Heart right ventricle (tissue), 16 donors: Measurements from ENCODE around the gene COL1A1. TPM values are rescaled to one million over a fixed set of nuclear protein-coding genes. Genes with fewer than 3 reads are reported as not detected.
A peak's percentile ranks its signal among the peaks of the same experiment; 100 is the strongest.

Experiments
- ATAC-seq, 8 donors: fragments of 200-7000 bp; cut with Tn5 transposase; one replicate each; pipeline ENCODE4 v1.9.1; 2020; ENCODE audit warnings: mild to moderate bottlenecking in 8 of 8, moderate library complexity in 8 of 8, moderate number of reproducible peaks in 1 of 8
- DNase-seq, 2 donors: peaks; one replicate each; pipeline ENCODE4 v3.0.0-alpha.2; 2020
- H3K27ac ChIP-seq, 10 donors: fragments of 200-600 bp; sonication (generic) in 2 of 10; one replicate each; pipeline versions ENCODE4 v1.5.0 to v1.8.0; 2020 to 2022; ENCODE audit warnings: mild to moderate bottlenecking in 3 of 10
- H3K27me3 ChIP-seq, 7 donors: fragments of 200-600 bp; one replicate each; pipeline ENCODE4 v1.8.0; 2021 to 2022; ENCODE audit warnings: mild to moderate bottlenecking in 2 of 7
- H3K36me3 ChIP-seq, 9 donors: fragments of 200-600 bp; sonication (generic) in 1 of 9; one replicate each; pipeline versions ENCODE4 v1.5.0 to v1.8.0; 2020 to 2022; ENCODE audit warnings: mild to moderate bottlenecking in 2 of 9
- H3K4me1 ChIP-seq, 9 donors: fragments of 200-600 bp; sonication (generic) in 1 of 9; one replicate each; pipeline versions ENCODE4 v1.5.0 to v1.8.0; 2020 to 2022; ENCODE audit warnings: mild to moderate bottlenecking in 4 of 9
- H3K4me3 ChIP-seq, 10 donors: fragments of 200-600 bp; sonication (generic) in 2 of 10; one replicate each; pipeline versions ENCODE4 v1.5.0 to v1.8.0; 2020 to 2022; ENCODE audit warnings: mild to moderate bottlenecking in 7 of 10, moderate library complexity in 2 of 10
- H3K9me3 ChIP-seq, 11 donors: fragments of 200-600 bp in 10 of 11; sonication (generic) in 2 of 11; one replicate each; pipeline versions ENCODE4 v1.5.0 to v1.8.0; 2013 to 2022; ENCODE audit warnings: mild to moderate bottlenecking in 2 of 11, control low read depth in 1 of 11, moderate library complexity in 1 of 11
- CTCF ChIP-seq, 9 donors: fragments of 200-600 bp; sonication (generic) in 2 of 9; IDR thresholded peaks; one replicate each; pipeline versions ENCODE4 v1.5.0 to v1.8.0; 2021 to 2022; ENCODE audit warnings: antibody characterized with exemption in 9 of 9, mild to moderate bottlenecking in 5 of 9, moderate library complexity in 1 of 9
- WGBS, 2 donors: extraction: QIAGEN DNeasy Blood & Tissue Kit; methylation state at CpG; one replicate each; pipeline ENCODE4 v1.1.7; 2013; ENCODE audit warnings: inconsistent platforms in 1 of 2; 5-methylcytosine and 5-hydroxymethylcytosine counted together
- intact Hi-C, 10 donors: fragments of 100-400 bp; cut with DNase I; formaldehyde crosslinking; loops; one replicate each; pipeline versions ENCODE4 v1.11.1 to v1.14.2; 2022
- polyA plus RNA-seq, 2 donors: library from polyadenylated mRNA; stranded (reverse); fragments of 200-250 nt; gene quantifications; one replicate each; pipeline ENCODE4 v1.2.3, GENCODE V29; 2013
- total RNA-seq, 10 donors: library from RNA; stranded (reverse); fragmentation: NEBNext Ultra II Directional in 3 of 10; extraction: Animal tissue kit (Norgen Biotek cat#: 25700) in 3 of 10; gene quantifications; one replicate each; pipeline versions ENCODE4 v1.2.1 to v1.2.4, GENCODE V29; 2021 to 2023
- donor health status: Arrhythmogenic right ventricular cardiomyopathy.
- donor health status: ischemic (EF 13 %, LVEDD 7.1; RV severe dilation, severe dysfunction).
- donor health status: healthy with polysubstance abuse.
- donor health status: DM: no; HTN: yes; CAD: no.
- donor health status: DM: no; HTN: no; CAD: no.
- donor health status: ischemic (EF 25% LVEDD 6.9; RV normal size, moderate dysfunction).
- donor health status: ischemic (EF 25% LVEDD 5.7; RV mildly dilated, moderate dysfunction).
- donor health status: healthy.
- donor health status: DM: yes; HTN: yes; CAD: no.
- donor health status: Ischemic cardiomyopathy.
- donor health status: ischemic (EF 35%, LVEDD 5.7; RV mildly dilated, moderate dysfunction).
- donor health status: nonischemic (EF 11% LVEDD 7.7; RV severe dilation, severe dysfunction).
- donor health status: DM: yes; HTN: yes; CAD: no.
- donor health status: PGD.
- donor health status: ischemic (EF 29% LVEDD 5.4; RV normal size, mild dysfunction).
- donor health status: nonischemic (EF 23%, LVEDD 6.1; RV moderate dilation, normal function).

COL1A1 gene
- total and polyA plus RNA-seq, 12 donors: 30.2 to 455 (median 45.9) TPM

DNA sequence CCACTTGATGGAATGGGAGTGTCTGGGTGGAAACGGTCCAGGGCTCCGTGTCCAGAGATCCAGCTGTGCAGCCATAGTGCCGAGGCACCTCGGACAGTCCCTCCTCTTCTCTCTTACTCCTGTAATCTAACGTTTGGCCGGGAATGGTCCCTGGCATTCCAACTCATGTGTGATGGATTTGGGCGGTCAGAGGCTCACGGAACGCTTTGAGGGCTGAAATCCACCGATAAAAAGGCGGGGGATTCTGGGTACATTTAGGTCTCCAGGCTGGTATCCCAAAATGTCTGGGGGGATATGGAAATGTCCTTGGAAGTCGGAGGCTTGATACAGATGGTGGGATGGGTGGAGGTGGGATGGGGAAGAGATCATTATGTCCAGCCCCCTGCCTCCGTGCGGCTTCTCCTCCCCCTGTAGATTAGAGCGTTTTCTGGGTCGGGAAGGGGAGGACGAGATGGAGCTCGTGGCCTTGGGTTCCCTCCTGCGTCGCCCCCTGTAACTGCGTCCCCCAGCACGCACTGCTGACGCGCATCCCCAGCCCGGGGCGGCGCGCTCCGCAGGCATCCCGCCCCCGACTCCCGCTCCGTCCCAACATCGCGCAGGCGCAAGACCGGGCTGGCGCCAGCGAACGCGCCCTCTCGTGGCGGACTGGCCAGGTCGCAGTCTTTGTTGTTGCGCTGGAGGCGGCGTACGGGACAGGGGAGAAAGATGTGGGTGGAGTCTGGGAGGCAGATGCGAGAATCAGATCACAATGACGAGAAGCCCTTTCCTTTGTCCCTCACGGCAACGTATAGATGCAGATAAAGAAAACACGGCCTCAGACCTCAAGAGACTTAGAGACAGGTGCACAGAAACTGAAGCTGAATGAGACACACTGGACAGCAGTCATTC is 40.2 kb downstream of the COL1A1 start:
- intact Hi-C loops: loop anchor here in 8 of 10 donors (1.0 to 10.0 kb wide), 7 partner anchors 21 to 134 kb away; partner anchors contain the start of gene PDK2 (in 2 of the 8)
- peak; percentile 88 to 98 (median 94) for TF ChIP-seq CTCF (IDR thresholded peaks at IDR 0.05)
- peak; percentile 77 to 93 (median 88) for ATAC-seq
- Histone ChIP-seq H3K4me1 (peaks cover 0 to 43% (median 16%) of the 10 kb centered on the region in 9 donors), H3K9me3 (no peaks in the 10 kb centered on the region), H3K27me3 (no peaks in the 10 kb centered on the region), H3K4me3 (peak overlapping the region; percentile 45 to 64 (median 56)), H3K36me3 (no peaks in the 10 kb centered on the region), H3K27ac (peak overlapping the region in 9 of 10 donors; percentile 40 to 80 (median 73))
- DNase-seq: peak; percentile 93 to 94
- WGBS, 2 donors: 1% methylated on average over 52 to 53 of the region's 53 CpGs

DNA sequence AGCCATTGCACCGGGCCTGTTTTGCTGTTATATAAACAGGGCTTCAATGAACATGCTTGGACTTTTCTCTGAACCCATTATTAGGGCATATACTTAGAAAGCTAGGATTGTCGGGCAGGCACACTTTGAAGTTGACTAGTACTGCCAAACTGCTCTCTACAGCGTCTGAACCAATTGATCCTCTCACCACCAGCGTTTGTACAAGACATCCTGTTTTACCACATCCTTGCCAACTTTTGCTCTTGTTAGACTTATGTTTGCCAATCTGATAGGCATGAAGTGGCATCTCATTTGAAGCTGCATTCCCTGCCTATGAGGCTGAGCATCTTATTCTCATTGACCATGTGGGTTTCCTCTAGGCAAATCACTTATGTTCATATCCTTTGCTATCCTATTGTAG is 43.5 kb downstream of the COL1A1 start:
- peaks cover 22 to 54% (median 44%) of the 10 kb centered on the region in 9 donors for H3K4me1 ChIP-seq
- no peak for DNase-seq
- 49 to 50% methylated on average over 4 of the region's 4 CpGs for WGBS, 2 donors
- H3K27me3 ChIP-seq: no peaks in the 10 kb centered on the region
- no peaks in the 10 kb centered on the region for H3K36me3 ChIP-seq
- H3K9me3 ChIP-seq: no peaks in the 10 kb centered on the region
- no peak overlapping the region for H3K4me3 ChIP-seq
- ATAC-seq: no peak
- intact Hi-C loops: no loop called here
- no peak overlapping the region for H3K27ac ChIP-seq
- TF ChIP-seq CTCF (IDR thresholded peaks at IDR 0.05): no peak

DNA sequence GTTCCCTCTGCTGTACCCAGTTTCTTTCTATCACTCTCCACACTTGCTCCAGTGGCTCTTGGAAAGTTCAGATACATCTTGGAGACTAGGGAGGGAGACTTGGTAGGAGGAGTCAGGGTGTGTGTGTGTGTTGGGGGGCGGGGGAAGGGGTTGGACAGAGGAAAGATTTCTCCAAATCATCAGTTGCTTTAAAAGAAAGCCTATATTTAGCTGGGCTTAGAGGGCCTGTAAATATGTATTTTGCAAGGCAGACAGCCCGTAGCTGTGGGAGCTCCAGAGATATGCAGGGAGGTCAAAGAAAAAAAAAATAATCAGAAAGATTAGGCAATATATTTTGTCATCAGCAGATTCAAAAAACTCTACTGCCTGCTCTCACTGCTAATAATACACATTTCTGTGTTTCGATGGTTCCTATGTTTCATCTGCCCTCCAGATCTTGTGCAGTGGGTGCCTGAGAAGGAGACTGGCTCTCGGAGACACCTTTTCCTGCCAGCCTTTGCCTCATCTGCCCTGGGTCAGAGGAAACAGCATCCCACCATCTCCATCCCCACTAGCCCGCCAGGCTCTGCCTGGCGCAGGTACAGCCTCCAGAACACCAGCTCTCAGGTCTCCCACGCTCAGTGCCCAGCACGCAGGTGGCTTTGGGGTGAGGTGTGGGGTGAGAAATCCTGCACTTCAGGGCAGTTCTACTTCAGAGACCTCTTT is 46.2 kb downstream of the COL1A1 start:
- Histone ChIP-seq H3K27ac (peak overlapping the region; percentile 49 to 99 (median 97)), H3K4me1 (peaks cover 28 to 50% (median 47%) of the 10 kb centered on the region in 9 donors), H3K36me3 (no peaks in the 10 kb centered on the region), H3K27me3 (no peaks in the 10 kb centered on the region), H3K4me3 (no peak overlapping the region), H3K9me3 (no peaks in the 10 kb centered on the region)
- 68 to 74% methylated on average over 8 of the region's 8 CpGs for WGBS, 2 donors
- DNase-seq (peak; percentile 16 to 62), ATAC-seq (no peak)
- intact Hi-C loops: no loop called here
- no peak for TF ChIP-seq CTCF (IDR thresholded peaks at IDR 0.05)

DNA sequence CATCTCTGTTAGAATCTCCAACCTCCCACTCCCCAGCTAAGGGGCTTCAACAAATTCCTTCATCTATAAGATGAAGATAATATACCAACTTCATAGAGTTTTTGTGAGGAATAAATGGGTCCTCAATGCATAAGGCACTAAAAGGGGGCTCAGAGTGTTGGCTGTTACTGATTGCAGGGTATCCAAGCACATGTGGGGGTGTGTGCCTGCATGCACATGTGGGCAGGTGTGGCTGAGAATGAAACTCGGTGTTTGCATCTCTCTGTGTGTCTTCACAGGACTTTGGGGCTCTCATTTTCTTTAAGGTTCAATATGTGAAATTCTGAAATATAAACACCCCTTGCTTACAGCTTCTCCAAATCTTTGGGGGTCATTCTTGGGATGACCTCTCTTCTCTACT is 46.8 kb downstream of the COL1A1 start:
- H3K36me3 ChIP-seq: no peaks in the 10 kb centered on the region
- H3K27me3 ChIP-seq: no peaks in the 10 kb centered on the region
- 37 to 59% methylated on average over 1 of the region's 1 CpG for WGBS, 2 donors
- no peak overlapping the region for H3K4me3 ChIP-seq
- DNase-seq (no peak), ATAC-seq (no peak)
- intact Hi-C loops: loop anchor here in 1 of 10 donors (5.0 kb wide), 1 partner anchor 57 kb away; the partner anchor contains the start of gene PDK2
- H3K4me1 ChIP-seq: peaks cover 28 to 53% (median 47%) of the 10 kb centered on the region in 9 donors
- no peaks in the 10 kb centered on the region for H3K9me3 ChIP-seq
- H3K27ac ChIP-seq: peak overlapping the region; percentile 30 to 99 (median 98)
- no peak for TF ChIP-seq CTCF (IDR thresholded peaks at IDR 0.05)
